ENCODE measurements around the gene CDC42. TPM values are rescaled to one million over a fixed set of nuclear protein-coding genes. Genes with fewer than 3 reads are reported as not detected.

The CDC42 gene
- total and polyA plus RNA-seq, 2 experiments from 2014 or later, result 69.7 to 358 TPM

DNA sequence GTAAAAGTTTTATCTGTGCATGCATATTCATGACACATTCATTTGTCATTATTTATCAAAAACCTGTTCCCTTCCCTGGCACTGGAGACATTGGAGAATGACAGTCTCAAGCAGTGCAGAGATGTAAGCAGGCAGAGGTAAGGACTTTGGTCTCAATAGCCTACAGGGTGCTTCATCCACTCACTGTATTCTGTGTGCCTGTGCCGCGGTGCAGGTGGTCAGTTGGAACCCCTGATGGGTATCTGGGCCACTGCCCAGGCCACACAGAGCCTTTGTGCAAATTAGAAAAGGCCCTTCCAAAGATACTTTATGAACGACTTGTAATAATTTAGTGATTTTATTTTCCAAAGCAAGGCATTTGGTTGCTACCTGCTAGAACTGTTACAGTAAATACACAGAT is 44.0 kb downstream of the CDC42 start:
- no peak overlapping the region for H3K27ac ChIP-seq
- no peaks in the 10 kb centered on the region for H3K4me1 ChIP-seq (ENCODE audit: insufficient read depth)
- H3K9me3 ChIP-seq (ENCODE audit: low read depth), result no peaks in the 10 kb centered on the region
- no peaks in the 10 kb centered on the region for H3K27me3 ChIP-seq
- peaks cover 60% of the 10 kb centered on the region for H4K20me1 ChIP-seq (ENCODE audit: insufficient read depth, poor library complexity, severe bottlenecking)
- peaks cover 88% of the 10 kb centered on the region for H3K79me2 ChIP-seq
- WGBS (ENCODE audit: low lambda C conversion rate, missing lambda C conversion rate), result 93% methylated on average over 3 of the region's 3 CpGs
- H3K4me3 ChIP-seq, result no peak overlapping the region
- H3K4me2 ChIP-seq, result no peak overlapping the region
- H2AFZ ChIP-seq, result no peak overlapping the region
- TF ChIP-seq EZH2phosphoT487 (IDR thresholded peaks at IDR 0.05; ENCODE audit: low read depth, severe bottlenecking, unreplicated experiment), result no peak
- TF ChIP-seq, protein P1, sequence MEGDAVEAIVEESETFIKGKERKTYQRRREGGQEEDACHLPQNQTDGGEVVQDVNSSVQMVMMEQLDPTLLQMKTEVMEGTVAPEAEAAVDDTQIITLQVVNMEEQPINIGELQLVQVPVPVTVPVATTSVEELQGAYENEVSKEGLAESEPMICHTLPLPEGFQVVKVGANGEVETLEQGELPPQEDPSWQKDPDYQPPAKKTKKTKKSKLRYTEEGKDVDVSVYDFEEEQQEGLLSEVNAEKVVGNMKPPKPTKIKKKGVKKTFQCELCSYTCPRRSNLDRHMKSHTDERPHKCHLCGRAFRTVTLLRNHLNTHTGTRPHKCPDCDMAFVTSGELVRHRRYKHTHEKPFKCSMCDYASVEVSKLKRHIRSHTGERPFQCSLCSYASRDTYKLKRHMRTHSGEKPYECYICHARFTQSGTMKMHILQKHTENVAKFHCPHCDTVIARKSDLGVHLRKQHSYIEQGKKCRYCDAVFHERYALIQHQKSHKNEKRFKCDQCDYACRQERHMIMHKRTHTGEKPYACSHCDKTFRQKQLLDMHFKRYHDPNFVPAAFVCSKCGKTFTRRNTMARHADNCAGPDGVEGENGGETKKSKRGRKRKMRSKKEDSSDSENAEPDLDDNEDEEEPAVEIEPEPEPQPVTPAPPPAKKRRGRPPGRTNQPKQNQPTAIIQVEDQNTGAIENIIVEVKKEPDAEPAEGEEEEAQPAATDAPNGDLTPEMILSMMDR (IDR thresholded peaks at IDR 0.05; ENCODE audit: poor library complexity), result no peak
- TF ChIP-seq EZH2 (IDR thresholded peaks at IDR 0.05; ENCODE audit: borderline replicate concordance), result no peak
- H3K36me3 ChIP-seq (replicated peaks; ENCODE audit: insufficient read depth, low read depth), result peaks cover 5% of the 10 kb centered on the region
- no peaks in the 10 kb centered on the region for H3K9me2 ChIP-seq (replicated peaks; ENCODE audit: insufficient read depth)
- DNase-seq (ENCODE audit: low spot score), result no peak

GRCh38 chr1:22098752-22099151 is 46.2 kb downstream of the CDC42 start:
- Histone ChIP-seq H3K79me2 (peaks cover 80% of the 10 kb centered on the region), H3K27me3 (no peaks in the 10 kb centered on the region), H4K20me1 (ENCODE audit: insufficient read depth, poor library complexity, severe bottlenecking) (peaks cover 62% of the 10 kb centered on the region), H3K27ac (no peak overlapping the region), H3K36me3 (replicated peaks; ENCODE audit: insufficient read depth, low read depth) (peaks cover 5% of the 10 kb centered on the region), H3K4me3 (no peak overlapping the region), H3K4me1 (ENCODE audit: insufficient read depth) (peaks cover 7% of the 10 kb centered on the region), H3K9me3 (ENCODE audit: low read depth) (no peaks in the 10 kb centered on the region), H3K9me2 (replicated peaks; ENCODE audit: insufficient read depth) (no peaks in the 10 kb centered on the region), H3K4me2 (no peak overlapping the region), H2AFZ (no peak overlapping the region)
- no peak for DNase-seq (ENCODE audit: low spot score)
- TF ChIP-seq EZH2phosphoT487 (IDR thresholded peaks at IDR 0.05; ENCODE audit: low read depth, severe bottlenecking, unreplicated experiment), result no peak
- no peak for TF ChIP-seq EZH2 (IDR thresholded peaks at IDR 0.05; ENCODE audit: borderline replicate concordance)
- TF ChIP-seq, protein P1 (IDR thresholded peaks at IDR 0.05; ENCODE audit: poor library complexity), result no peak
- 89% methylated on average over 10 of the region's 10 CpGs for WGBS (ENCODE audit: low lambda C conversion rate, missing lambda C conversion rate)

GRCh38 chr1:22100168-22100567 is 47.7 kb downstream of the CDC42 start:
- H3K79me2 ChIP-seq, result peaks cover 74% of the 10 kb centered on the region

More at GRCh38 chr1:22100168-22100567, 47.7 kb downstream of the CDC42 start:
- Histone ChIP-seq H2AFZ (no peak overlapping the region), H3K9me3 (ENCODE audit: low read depth) (no peaks in the 10 kb centered on the region), H3K4me3 (no peak overlapping the region), H3K36me3 (replicated peaks; ENCODE audit: insufficient read depth, low read depth) (peaks cover 5% of the 10 kb centered on the region), H3K9me2 (replicated peaks; ENCODE audit: insufficient read depth) (no peaks in the 10 kb centered on the region), H3K27ac (no peak overlapping the region), H3K4me1 (ENCODE audit: insufficient read depth) (peaks cover 7% of the 10 kb centered on the region), H4K20me1 (ENCODE audit: insufficient read depth, poor library complexity, severe bottlenecking) (peaks cover 58% of the 10 kb centered on the region), H3K27me3 (no peaks in the 10 kb centered on the region), H3K4me2 (no peak overlapping the region)
- TF ChIP-seq EZH2 (IDR thresholded peaks at IDR 0.05; ENCODE audit: borderline replicate concordance) (no peak), EZH2phosphoT487 (IDR thresholded peaks at IDR 0.05; ENCODE audit: low read depth, severe bottlenecking, unreplicated experiment) (no peak)
- TF ChIP-seq, protein P1 (IDR thresholded peaks at IDR 0.05; ENCODE audit: poor library complexity), result no peak
- DNase-seq (ENCODE audit: low spot score), result no peak
- 93% methylated on average over 3 of the region's 3 CpGs for WGBS (ENCODE audit: low lambda C conversion rate, missing lambda C conversion rate)

Measured in hepatocyte (in vitro differentiated cells).